Astrocyte (in vitro differentiated cells and primary cell): ENCODE results near the gene BCAS1.

Experiments
- EZH2 ChIP-seq: IDR thresholded peaks from 2 replicates; pipeline ENCODE4 v1.6.1; 2012; ENCODE audit warnings: mild to moderate bottlenecking, low read length, inconsistent platforms; ENCODE audit not compliant: insufficient read depth
- TF ChIP-seq, protein P1 (sequence below): IDR thresholded peaks from 2 replicates; pipeline ENCODE4 v1.5.1; 2011; ENCODE audit warnings: low read depth, mild to moderate bottlenecking, inconsistent platforms, low read length, moderate library complexity; ENCODE audit not compliant: insufficient read depth

DNA sequence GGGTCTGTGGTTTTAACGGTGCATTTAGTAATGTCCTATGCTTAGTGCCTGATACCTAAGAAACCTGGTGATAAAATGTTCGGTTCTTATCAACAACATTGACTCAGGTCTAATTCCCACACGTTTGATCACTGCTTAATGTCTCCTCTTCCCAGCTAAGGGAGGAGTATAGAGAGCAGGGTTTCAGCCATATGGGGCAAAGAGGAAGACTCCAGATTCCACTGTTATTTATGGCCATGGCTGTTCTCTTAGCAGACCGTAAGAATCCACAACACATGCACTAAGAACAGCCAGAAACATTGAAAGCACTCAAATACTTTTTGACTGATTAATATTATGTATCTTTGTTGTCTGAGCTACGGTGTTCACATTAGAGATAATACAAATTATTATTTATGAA lies 112.1 kb downstream of the BCAS1 start:
- TF ChIP-seq, protein P1, sequence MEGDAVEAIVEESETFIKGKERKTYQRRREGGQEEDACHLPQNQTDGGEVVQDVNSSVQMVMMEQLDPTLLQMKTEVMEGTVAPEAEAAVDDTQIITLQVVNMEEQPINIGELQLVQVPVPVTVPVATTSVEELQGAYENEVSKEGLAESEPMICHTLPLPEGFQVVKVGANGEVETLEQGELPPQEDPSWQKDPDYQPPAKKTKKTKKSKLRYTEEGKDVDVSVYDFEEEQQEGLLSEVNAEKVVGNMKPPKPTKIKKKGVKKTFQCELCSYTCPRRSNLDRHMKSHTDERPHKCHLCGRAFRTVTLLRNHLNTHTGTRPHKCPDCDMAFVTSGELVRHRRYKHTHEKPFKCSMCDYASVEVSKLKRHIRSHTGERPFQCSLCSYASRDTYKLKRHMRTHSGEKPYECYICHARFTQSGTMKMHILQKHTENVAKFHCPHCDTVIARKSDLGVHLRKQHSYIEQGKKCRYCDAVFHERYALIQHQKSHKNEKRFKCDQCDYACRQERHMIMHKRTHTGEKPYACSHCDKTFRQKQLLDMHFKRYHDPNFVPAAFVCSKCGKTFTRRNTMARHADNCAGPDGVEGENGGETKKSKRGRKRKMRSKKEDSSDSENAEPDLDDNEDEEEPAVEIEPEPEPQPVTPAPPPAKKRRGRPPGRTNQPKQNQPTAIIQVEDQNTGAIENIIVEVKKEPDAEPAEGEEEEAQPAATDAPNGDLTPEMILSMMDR: no peak
- no peak for TF ChIP-seq EZH2
